ENCODE measurements around the gene FRMPD4.

Gene FRMPD4

DNA sequence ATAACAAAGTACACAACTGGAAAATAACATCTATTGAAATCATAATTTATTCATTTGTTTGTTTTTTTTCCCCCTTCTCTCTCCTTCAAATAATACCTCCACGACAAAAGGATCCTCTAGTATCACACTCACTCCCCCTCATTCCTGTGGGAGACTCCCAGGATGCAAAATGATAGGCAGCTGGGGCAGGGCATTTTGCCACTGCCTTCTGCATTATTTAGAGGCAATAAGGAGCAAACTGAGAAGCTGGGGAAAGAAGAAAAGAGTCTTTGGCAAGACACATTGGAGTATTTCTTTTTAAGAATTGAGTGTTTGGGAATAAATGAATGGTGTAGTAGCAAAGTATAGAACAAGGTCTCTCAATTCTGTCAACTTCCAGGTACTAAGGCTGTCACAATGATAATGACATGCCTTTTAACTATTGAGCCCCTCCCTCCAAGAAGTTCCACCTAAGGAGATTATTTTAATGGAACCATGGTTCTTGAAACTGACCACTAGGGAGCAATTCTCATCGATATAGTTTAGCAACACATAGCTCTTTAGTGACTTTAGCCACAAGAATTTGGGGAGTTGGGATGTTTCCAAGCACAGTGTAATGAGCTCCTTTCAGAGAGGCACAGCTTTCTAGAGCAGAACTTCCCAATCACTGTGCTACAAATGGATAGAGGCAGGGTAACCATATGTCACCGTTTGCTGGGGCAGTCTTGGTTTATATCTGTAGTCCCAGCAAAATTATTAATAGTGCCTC lies 303.3 kb downstream of the FRMPD4 start:
- no peaks in the 10 kb centered on the region for H3K27me3 Mint-ChIP-seq

DNA sequence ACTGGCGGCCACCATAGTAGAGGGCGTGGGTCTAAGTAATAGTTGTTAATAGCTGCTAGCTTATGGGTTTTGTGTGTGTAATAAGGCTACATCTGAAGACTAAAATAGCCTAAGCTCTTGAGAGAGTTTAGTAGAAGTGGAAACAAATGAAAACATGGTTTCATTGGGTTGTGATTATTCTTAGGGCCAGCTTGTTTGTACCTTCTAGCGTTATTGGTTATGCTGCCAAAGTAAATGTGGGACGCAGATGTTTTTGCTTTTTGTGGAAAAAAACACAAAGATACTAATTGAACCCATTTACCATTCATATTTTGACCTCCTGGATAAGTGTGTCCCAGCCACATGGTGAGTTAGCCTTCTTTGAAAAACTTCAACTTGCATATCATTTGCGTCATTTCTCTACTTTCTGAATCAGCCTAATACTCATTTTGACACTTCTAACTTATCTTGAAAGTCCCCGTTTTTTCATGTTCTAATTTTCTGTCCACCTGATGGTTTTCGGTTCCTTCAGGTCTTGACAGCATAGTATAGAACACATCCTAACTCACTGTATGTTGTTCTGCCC lies 305.3 kb downstream of the FRMPD4 start:
- Mint-ChIP-seq H3K27me3 (no peaks in the 10 kb centered on the region), H3K4me3 (no peak overlapping the region), H3K4me1 (no peaks in the 10 kb centered on the region), H3K9me3 (no peaks in the 10 kb centered on the region), H3K36me3 (no peaks in the 10 kb centered on the region), H3K27ac (no peak overlapping the region)
- CTCF ChIA-PET = no interaction called here
- DNase-seq = no peak

More for the DNA sequence above, 303.3 kb downstream of the FRMPD4 start:
- Mint-ChIP-seq H3K36me3 (no peaks in the 10 kb centered on the region), H3K4me1 (no peaks in the 10 kb centered on the region), H3K27ac (no peak overlapping the region), H3K4me3 (no peak overlapping the region), H3K9me3 (no peaks in the 10 kb centered on the region)
- DNase-seq = no peak
- CTCF ChIA-PET = no interaction called here

- no peak for DNase-seq
- no peaks in the 10 kb centered on the region for H3K4me1 Mint-ChIP-seq
- no peaks in the 10 kb centered on the region for H3K36me3 Mint-ChIP-seq
- CTCF ChIA-PET = no interaction called here
- no peaks in the 10 kb centered on the region for H3K9me3 Mint-ChIP-seq
- no peak overlapping the region for H3K27ac Mint-ChIP-seq
- no peaks in the 10 kb centered on the region for H3K27me3 Mint-ChIP-seq
- H3K4me3 Mint-ChIP-seq = no peak overlapping the region
Observed at GRCh38 chrX:12446342-12447075, 308.2 kb downstream of the FRMPD4 start.

DNA sequence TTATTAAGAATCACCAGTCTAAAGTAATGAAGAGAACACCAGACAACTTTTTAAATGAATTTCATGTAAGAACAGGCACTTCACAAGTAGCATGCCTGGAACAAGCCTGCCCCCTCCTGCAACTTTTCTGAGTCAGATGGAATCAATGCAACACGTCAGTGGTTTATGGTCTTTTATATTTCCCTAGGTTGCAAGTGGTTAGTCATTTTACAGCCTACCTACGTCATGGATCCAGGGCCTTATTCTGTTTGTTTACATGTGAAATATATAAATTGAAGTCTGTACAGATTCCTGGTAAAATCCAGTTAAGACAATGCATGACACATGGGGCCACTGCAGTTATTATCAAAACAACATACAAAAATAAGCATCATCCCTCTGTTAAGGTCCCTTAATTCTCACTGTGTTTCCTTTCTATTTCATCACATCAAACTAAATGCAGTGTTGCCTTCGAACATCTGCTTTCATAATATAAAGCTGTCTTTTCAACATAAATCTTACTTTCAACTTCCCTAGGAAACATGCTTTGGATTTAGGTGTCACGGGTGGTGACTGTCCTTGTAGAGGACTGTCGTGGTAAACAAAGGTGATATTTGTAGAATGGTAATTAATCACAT lies 309.3 kb downstream of the FRMPD4 start:
- DNase-seq = no peak
- Mint-ChIP-seq H3K27me3 (no peaks in the 10 kb centered on the region), H3K4me3 (no peak overlapping the region), H3K4me1 (no peaks in the 10 kb centered on the region), H3K9me3 (no peaks in the 10 kb centered on the region), H3K27ac (no peak overlapping the region), H3K36me3 (no peaks in the 10 kb centered on the region)
- CTCF ChIA-PET = no interaction called here

GRCh38 chrX:12452268-12452667 lies 314.0 kb downstream of the FRMPD4 start:
- Mint-ChIP-seq H3K4me3 (no peak overlapping the region), H3K4me1 (no peaks in the 10 kb centered on the region), H3K36me3 (no peaks in the 10 kb centered on the region), H3K27me3 (no peaks in the 10 kb centered on the region), H3K27ac (no peak overlapping the region), H3K9me3 (no peaks in the 10 kb centered on the region)
- no peak for DNase-seq
- CTCF ChIA-PET = no interaction called here

GRCh38 chrX:12460929-12461328 lies 322.7 kb downstream of the FRMPD4 start:
- Mint-ChIP-seq H3K4me3 (no peak overlapping the region), H3K27me3 (no peaks in the 10 kb centered on the region), H3K27ac (no peak overlapping the region), H3K9me3 (no peaks in the 10 kb centered on the region), H3K4me1 (no peaks in the 10 kb centered on the region), H3K36me3 (no peaks in the 10 kb centered on the region)
- no peak for DNase-seq
- CTCF ChIA-PET = no interaction called here

DNA sequence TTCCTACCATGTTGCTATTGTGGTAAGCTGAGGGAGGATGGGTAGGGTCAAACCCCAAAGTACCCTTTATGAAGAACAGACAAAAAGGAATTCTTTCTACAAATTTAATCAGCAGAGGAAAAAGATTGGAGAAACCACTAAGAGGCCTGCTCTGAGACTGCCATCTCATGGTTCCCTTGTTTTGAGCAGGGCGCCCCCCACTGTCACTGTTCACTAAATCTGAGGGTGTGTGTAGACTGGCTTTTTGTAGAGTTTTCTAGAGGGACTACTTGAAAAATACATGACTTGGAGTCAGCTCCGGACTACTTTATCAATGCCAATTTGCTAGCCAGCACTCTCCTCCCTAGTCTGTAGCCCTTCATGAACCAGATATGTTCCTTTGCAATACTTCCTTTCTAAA lies 324.8 kb downstream of the FRMPD4 start:
- Mint-ChIP-seq H3K36me3 (no peaks in the 10 kb centered on the region), H3K9me3 (no peaks in the 10 kb centered on the region), H3K27me3 (no peaks in the 10 kb centered on the region), H3K27ac (no peak overlapping the region), H3K4me1 (no peaks in the 10 kb centered on the region), H3K4me3 (no peak overlapping the region)
- CTCF ChIA-PET = no interaction called here
- DNase-seq = no peak

- Mint-ChIP-seq H3K36me3 (no peaks in the 10 kb centered on the region), H3K27ac (no peak overlapping the region), H3K4me1 (no peaks in the 10 kb centered on the region), H3K27me3 (no peaks in the 10 kb centered on the region), H3K4me3 (no peak overlapping the region), H3K9me3 (no peaks in the 10 kb centered on the region)
- CTCF ChIA-PET = no interaction called here
- DNase-seq = no peak
Observed at GRCh38 chrX:12463873-12464272, 325.6 kb downstream of the FRMPD4 start.

DNA sequence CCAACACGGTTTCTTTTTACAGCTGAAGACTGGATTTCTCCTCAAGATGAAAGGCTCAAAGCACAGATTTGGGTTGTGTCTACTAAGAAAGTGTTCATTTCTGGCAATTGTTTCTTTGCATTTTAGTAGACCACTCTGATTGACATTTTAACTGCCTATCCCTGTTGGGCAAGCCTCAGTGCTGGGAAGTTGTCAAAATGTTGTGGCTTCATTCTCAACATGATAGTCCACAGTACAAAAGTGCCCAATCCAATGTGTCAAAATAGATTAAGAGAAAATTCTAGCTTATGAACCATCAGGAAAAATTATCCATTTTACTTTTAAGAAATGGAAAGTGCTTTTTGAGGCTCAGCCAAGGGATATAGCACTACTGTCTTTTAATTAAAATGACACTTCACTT lies 329.0 kb downstream of the FRMPD4 start:
- no peaks in the 10 kb centered on the region for H3K36me3 Mint-ChIP-seq
- H3K4me1 Mint-ChIP-seq = no peaks in the 10 kb centered on the region
- no peaks in the 10 kb centered on the region for H3K27me3 Mint-ChIP-seq
- no peak for DNase-seq
- H3K4me3 Mint-ChIP-seq = no peak overlapping the region
- H3K9me3 Mint-ChIP-seq = no peaks in the 10 kb centered on the region
- no peak overlapping the region for H3K27ac Mint-ChIP-seq
- CTCF ChIA-PET = no interaction called here

GRCh38 chrX:12469296-12469695 lies 331.0 kb downstream of the FRMPD4 start:
- H3K36me3 Mint-ChIP-seq = no peaks in the 10 kb centered on the region
- no peak for DNase-seq
- H3K27ac Mint-ChIP-seq = no peak overlapping the region
- H3K4me3 Mint-ChIP-seq = no peak overlapping the region
- no peaks in the 10 kb centered on the region for H3K9me3 Mint-ChIP-seq
- CTCF ChIA-PET = no interaction called here
- H3K27me3 Mint-ChIP-seq = no peaks in the 10 kb centered on the region
- H3K4me1 Mint-ChIP-seq = no peaks in the 10 kb centered on the region

GRCh38 chrX:12471061-12471460 lies 332.8 kb downstream of the FRMPD4 start:
- no peaks in the 10 kb centered on the region for H3K9me3 Mint-ChIP-seq
- CTCF ChIA-PET = no interaction called here
- DNase-seq = no peak

GRCh38 chrX:12480956-12481355 lies 342.7 kb downstream of the FRMPD4 start:
- Mint-ChIP-seq H3K36me3 (no peaks in the 10 kb centered on the region), H3K27ac (no peak overlapping the region), H3K27me3 (no peaks in the 10 kb centered on the region), H3K4me3 (no peak overlapping the region), H3K4me1 (no peaks in the 10 kb centered on the region), H3K9me3 (no peaks in the 10 kb centered on the region)
- no peak for DNase-seq
- CTCF ChIA-PET = no interaction called here

More at GRCh38 chrX:12471061-12471460, 332.8 kb downstream of the FRMPD4 start:
- Mint-ChIP-seq H3K27ac (no peak overlapping the region), H3K4me3 (no peak overlapping the region), H3K4me1 (no peaks in the 10 kb centered on the region), H3K36me3 (no peaks in the 10 kb centered on the region), H3K27me3 (no peaks in the 10 kb centered on the region)

- CTCF ChIA-PET = no interaction called here
- no peaks in the 10 kb centered on the region for H3K4me1 Mint-ChIP-seq
- H3K27ac Mint-ChIP-seq = no peak overlapping the region
- no peak overlapping the region for H3K4me3 Mint-ChIP-seq
- no peaks in the 10 kb centered on the region for H3K9me3 Mint-ChIP-seq
- DNase-seq = no peak
- no peaks in the 10 kb centered on the region for H3K36me3 Mint-ChIP-seq
- H3K27me3 Mint-ChIP-seq = no peaks in the 10 kb centered on the region
Observed at GRCh38 chrX:12488220-12488619, 349.9 kb downstream of the FRMPD4 start.

- no peak for DNase-seq
- no peaks in the 10 kb centered on the region for H3K9me3 Mint-ChIP-seq
- CTCF ChIA-PET = no interaction called here
- no peaks in the 10 kb centered on the region for H3K36me3 Mint-ChIP-seq
- no peak overlapping the region for H3K4me3 Mint-ChIP-seq
- H3K4me1 Mint-ChIP-seq = no peaks in the 10 kb centered on the region
- H3K27ac Mint-ChIP-seq = no peak overlapping the region
- no peaks in the 10 kb centered on the region for H3K27me3 Mint-ChIP-seq
Observed at GRCh38 chrX:12488771-12489170, 350.5 kb downstream of the FRMPD4 start.

DNA sequence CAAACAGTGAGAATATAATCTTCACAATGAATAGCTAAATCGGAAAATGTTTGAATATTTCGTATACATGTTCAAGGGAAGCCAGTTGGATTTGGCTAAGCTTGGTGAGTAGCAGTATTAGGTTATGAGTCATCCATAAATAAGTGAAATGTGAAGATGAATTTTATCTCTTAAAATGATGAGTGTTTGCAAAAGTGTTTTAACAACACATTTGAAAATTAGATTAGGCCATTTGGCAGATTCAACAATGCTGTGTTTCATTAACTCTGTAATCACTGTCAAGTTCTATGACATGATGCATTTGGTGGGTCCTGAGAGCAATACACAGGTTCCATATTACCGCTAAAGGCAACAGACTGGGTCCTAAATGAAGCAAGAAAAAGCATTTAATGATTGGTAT lies 351.1 kb downstream of the FRMPD4 start:
- H3K9me3 Mint-ChIP-seq = no peaks in the 10 kb centered on the region
- H3K27me3 Mint-ChIP-seq = no peaks in the 10 kb centered on the region
- H3K4me1 Mint-ChIP-seq = no peaks in the 10 kb centered on the region
- CTCF ChIA-PET = no interaction called here
- DNase-seq = no peak
- H3K4me3 Mint-ChIP-seq = no peak overlapping the region
- no peaks in the 10 kb centered on the region for H3K36me3 Mint-ChIP-seq
- no peak overlapping the region for H3K27ac Mint-ChIP-seq
